Inferior parietal cortex (tissue), 1 donor: Measurements from ENCODE around the gene RHPN2.
A peak's percentile ranks its signal among the peaks of the same experiment; 100 is the strongest.
"Not testable (repeated sequence)": the region's sequence is repeated elsewhere in the genome, so short reads cannot be mapped to it uniquely, and the experiment has no call there.

Source experiments
- DNase-seq: peaks from one replicate; pipeline ENCODE4 v3.0.0-alpha.2; 2016; ENCODE audit errors: extremely low spot score

The RHPN2 gene

GRCh38 chr19:32976223-32976805 lies 88.4 kb downstream of the RHPN2 start:
- DNase-seq: peak; percentile 78

GRCh38 chr19:32971715-32972540 lies 92.8 kb downstream of the RHPN2 start, which contains the start of the genes CEP89 and FAAP24:
Gene CEP89, minus strand, starts transcription at chr19:32971958. Its CDS starts 84 bp downstream, at chr19:32971874.
Gene FAAP24, plus strand, starts transcription at chr19:32972242. Its CDS starts 955 bp downstream, at chr19:32973197.
- peak; percentile 100 for DNase-seq

- DNase-seq: no peak
Observed at GRCh38 chr19:32971012-32971595, 93.6 kb downstream of the RHPN2 start.

- no peak for DNase-seq
Observed at GRCh38 chr19:32969549-32969948, 95.1 kb downstream of the RHPN2 start.

- no peak for DNase-seq
Observed at GRCh38 chr19:32966750-32967149, 97.9 kb downstream of the RHPN2 start.

GRCh38 chr19:32945260-32945659 lies 119.4 kb downstream of the RHPN2 start:
- DNase-seq: no peak

GRCh38 chr19:32941273-32941672 lies 123.4 kb downstream of the RHPN2 start:
- not testable (repeated sequence) for DNase-seq

GRCh38 chr19:32936065-32936464 lies 128.6 kb downstream of the RHPN2 start:
- DNase-seq: no peak

- DNase-seq: no peak
Observed at GRCh38 chr19:32935629-32936028, 129.1 kb downstream of the RHPN2 start.

- DNase-seq: no peak
Observed at GRCh38 chr19:32933571-32933970, 131.1 kb downstream of the RHPN2 start.

GRCh38 chr19:32930567-32930966 lies 134.1 kb downstream of the RHPN2 start:
- no peak for DNase-seq

- DNase-seq: no peak
Observed at GRCh38 chr19:32928806-32929205, 135.9 kb downstream of the RHPN2 start.
